IPS DF 4.7 (cell line): ENCODE data around the gene PATZ1.

Source experiments
- DNase-seq: peaks from one replicate; pipeline ENCODE4 v3.0.0-alpha.2; 2013; ENCODE audit warnings: low spot score; ENCODE audit errors: extremely low read depth

PATZ1 gene

DNA sequence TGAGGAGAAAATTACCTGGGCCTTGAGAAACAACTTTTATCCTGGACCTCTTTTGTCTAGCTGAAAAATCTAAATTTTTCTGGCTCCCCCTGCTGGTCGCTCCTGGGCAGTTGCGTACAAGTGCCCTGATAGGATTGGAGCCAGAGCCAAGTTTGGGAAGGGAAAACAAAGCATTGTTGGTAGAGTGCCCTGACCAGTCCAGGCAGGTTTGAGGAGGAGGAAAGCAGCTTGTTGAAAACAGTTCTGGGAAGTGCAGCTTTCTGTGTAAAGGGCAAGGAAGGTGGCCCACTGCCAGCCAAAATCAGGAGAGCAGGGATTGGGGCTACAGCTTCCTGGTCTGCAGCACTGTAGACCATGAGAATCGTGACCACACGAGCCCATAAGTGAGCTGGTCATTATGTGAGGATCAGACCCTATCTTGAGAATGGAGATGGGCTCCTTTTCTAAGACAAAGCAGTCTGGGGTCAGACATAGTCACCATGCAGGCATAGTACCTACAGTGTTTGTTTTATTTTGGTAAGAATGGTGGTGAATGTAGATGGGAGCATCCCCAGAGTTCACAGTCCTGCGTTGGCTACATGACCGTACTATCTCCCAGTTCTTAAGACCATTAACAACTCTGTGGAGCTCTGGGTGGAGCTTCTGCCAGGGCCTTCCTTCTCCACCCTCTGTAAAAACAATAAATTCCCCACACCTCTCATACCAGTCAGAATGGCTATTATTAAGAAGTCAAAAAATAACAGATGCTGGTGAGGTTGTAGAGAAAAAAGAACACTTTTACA is 32.6 kb downstream of the PATZ1 start:
- peak; percentile 68 for DNase-seq

DNA sequence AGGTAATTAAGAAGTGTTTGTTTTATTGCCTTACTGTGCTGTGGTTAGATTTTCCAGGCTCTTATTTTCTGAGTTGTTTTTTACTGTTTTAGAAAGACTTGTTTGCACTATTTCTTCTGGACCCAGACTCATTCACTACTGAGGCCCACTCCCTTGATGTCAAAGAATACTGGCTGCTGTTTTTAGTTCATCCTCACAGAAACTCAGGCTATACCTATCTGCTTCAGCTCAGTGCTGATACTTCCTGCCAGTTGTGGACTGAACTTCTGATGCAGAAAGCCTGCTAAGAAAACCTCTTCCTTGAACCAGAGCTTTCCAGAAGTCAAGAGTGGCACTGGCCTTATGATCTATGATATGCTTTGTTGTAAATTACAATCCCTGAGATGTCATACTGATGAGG is 38.0 kb downstream of the PATZ1 start:
- no peak for DNase-seq

DNA sequence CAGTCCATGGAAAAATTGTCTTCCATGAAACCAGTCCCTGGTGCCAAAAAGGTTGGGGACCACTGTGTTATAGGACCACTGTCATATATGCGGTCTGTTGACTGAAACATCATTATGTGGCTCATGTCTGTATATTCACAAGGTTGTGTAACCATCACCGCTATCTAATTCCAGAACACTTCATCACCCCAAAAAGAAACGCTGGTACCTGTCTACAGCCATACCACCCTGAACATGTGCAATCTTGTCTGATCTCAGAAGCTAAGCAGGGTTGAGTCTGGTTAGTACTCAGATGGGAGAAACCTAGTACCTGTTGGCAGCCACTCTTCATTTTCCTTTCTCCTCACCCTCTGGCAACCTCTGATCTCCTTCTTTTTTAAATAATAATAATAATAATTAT is 41.0 kb downstream of the PATZ1 start:
- no peak for DNase-seq

DNA sequence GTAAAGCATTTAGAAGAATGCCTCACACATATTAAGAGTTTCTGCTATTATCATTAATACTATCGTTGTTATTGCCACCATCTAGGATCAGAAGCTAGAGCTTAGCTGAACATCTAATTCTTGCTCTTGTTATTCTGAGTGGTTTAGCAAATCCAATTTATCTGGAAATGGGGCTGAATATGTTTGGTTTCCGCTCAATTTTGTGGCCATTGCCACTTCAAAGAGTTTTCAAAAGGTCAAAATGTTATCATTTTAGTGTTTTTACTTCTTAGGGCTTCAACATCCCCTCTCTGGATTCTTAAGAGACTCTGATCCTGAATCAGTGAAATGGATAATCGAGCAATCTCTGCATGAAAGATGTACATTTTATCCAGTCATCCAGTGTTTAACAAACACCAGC is 43.6 kb downstream of the PATZ1 start:
- no peak for DNase-seq

DNA sequence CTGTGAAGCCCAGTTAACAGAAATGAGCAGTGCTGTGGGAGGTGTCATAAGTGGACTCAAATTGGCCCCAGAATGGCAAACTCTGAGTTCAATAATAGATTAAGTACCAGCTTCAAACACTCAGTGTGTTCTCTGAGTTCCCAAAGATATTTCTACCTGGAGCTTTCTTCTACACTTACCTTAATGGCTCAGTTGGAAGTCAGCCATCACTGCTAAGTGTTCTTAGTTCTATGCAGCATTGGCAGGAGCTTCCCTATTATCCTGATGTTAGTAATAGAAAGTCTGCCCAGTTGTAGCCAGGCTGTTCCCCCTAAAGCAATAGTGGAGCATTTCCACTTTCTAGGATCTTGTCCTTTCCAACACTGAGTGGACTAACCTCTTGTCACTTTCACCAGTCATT is 44.1 kb downstream of the PATZ1 start:
- DNase-seq: no peak

DNA sequence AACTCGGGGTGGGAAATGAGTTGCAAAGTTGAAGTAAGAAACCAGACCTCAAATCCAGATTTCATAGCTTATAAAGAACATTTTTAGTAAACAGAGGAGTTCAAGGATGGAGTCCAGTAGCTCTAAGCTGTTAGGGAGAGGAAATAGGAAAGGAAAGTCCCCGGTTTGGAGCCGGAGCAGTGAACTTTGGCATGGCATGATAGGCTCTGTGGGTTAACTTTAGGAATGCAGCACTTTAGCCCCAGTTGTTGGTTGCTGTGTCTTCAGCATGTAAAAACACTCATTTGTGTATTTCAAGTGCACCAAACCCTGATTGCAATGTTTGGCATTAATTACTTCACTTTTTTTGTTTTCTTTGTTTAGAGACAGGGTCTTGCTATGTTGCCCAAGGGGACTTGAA is 45.2 kb downstream of the PATZ1 start:
- DNase-seq: no peak

DNA sequence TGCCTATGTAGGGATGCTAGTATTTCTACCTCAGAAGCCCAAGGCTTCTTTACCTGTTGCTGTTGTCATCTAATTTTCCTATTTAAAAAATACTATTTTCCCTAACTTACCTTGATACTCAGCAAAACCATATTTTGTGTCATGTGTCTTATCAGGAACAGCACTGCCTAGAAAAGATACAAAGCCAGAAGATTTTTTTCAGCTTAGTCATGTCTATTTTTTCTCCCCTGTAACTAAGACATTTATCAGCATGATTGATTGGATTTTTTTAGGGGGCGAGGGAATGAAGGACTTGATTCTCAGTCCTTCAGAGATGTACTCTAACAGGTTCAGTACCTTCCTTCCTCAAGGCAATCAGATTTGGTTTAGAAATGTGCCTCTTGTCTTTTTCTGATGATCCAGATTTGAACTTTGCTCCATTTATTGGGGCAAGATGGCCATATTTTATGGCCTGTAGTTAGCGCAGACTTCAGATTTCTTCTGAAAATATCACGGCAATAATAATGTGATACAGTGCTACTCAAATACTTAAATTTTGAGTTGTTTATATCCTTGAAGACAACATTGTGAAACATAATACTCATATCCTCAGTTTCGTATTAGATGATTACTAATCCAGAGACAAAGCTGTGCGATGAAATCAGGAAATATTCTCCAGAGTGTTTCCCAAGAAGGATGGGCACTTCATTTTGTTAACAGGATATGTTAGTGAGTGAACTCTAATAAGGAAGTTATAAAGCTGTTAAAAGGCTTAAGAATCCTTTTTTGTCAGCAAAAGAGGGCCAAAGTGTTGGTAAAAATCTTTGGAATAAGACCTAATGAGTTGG is 50.1 kb downstream of the PATZ1 start:
- DNase-seq: no peak

DNA sequence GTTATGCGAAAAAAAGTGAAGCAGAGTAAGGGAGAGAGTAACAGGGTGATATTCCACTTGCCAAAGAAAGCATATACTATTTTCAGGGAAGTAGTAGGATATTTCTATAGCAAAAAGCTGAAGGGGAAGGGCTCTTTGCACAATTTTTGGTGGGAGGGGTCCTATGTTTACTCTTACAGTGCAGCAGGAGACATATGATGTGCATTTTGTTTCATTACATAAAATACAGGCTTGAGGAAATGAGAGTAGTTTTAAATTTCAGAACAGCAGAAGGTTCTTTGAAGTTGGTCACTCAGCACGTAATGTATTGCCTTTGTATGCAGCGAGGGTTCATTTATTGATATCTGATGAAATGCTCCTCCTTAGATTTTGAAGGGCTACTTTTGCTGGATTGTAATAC is 50.8 kb downstream of the PATZ1 start:
- DNase-seq: no peak

DNA sequence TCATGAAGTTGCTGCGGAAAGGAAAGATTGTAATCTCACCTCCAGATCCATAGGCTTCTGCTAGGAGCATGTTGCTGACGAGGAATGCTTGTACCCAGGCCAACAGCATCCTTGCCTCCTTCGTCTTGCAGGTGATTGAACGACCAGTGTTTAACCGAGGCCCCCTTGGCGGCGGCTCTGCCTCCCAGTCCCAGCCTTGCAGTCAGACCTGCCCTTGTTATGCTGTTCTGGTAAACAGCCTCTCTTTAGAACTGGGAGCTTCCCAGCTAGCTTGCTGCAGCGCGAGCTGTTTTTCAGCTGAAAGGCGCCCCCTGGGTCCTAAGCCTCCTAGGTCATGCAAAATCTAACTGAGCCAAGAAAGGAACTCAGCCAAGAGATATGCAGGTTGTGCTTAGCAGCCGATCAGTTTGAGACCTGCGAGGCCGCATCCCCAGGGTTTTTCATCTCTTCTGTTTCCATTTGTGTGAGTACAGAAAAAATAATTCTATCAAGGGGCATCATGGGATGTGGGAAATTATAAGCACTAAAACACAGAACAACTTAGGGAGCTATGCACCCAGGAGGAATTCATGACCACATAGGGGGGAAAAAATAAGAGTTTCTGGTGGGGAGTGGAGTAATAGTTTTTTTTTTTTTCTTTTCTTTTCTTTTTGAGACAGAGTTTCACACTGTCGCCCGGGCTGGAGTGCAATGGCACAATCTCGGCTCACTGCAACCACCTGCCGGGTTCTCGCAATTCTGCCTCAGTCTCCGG is 53.7 kb downstream of the PATZ1 start, which contains the start of gene PIK3IP1:
Gene PIK3IP1 (minus strand): TSS at position 253 of the 754 bp plus-strand sequence. CDS start 144 bp downstream, at position 109.
- no peak for DNase-seq

DNA sequence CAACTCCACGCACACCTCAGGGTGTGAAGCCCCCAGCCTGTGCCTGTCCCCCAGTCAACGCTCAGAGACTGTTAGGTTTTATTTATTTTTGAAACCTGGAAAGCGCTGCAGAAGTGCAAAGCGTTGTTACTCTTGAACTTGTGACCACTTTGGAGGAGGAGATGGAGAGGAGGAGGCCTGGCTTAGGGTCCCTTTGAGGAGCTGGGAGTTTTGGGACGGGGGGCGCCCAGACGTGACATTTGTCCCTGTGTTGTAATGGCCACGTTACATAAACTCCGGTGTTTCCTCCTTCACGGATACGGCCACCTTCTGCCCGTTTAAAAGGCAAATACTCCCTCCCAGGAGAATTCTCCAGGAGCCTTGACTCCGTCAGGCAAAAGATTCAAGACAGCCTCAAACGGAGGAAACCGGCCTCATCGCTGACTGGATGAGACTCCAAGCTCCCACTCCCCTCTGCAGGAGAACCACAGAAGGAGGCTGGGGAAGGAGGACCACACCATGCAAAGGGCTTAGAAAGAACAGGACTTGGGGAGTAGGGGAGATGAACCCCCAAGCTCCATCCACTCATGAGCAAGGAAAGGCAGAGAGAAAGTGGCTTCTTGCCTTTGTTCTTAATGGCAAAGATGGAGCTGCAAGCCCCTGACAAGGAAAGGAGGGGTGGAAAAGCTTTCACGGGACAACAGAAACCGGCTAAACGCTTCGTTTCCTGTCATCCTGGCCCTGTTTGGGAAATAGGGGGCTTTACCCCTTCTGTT is 54.5 kb downstream of the PATZ1 start:
- DNase-seq: no peak

DNA sequence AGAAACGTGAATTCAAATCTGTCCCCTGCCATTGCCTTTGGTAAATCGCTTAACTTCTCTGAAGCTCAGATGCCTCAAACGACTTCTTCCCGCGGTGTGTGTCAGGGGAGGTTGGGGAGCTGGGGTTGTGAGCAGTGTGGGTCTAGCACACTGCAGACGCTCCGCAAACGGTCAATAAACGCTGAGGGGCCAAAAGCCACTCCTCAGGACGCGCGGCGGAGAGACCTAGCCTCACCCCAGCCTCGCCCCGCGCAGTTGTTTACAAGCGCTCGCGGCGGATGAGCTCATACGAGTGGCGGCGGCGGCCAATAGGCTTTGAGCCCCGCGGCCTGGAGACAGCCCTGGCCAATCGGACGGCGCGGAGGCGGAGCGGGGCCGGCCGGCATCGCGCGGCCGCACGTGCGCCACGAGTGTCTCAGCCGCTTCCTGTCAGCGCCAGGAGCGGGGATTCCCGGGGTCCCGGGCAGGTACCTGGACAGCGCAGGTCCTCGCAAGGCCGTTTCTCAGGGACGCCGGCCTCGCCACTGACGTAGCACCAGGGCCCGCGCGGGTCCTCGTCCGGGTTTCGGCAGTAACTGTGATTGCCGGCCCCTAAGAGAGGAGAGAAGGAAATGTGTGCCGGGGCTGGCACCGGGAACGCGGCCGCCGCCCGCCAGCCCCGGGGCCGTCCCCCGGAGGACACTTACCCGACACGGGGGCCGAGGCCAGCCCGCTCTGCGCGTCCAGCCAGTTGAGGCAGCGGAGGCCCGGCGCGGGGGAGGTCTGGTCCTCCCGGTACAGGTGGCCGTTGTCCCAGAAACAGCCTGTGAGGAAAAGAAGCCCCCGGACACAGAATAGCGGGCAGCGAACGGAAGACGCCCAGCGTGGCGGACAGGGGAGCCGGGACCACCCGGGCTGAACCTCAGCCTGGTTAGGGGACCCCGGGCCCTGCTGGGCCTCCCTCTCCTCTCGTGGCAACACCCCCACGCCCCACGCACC is 55.4 kb downstream of the PATZ1 start:
- DNase-seq: no peak

DNA sequence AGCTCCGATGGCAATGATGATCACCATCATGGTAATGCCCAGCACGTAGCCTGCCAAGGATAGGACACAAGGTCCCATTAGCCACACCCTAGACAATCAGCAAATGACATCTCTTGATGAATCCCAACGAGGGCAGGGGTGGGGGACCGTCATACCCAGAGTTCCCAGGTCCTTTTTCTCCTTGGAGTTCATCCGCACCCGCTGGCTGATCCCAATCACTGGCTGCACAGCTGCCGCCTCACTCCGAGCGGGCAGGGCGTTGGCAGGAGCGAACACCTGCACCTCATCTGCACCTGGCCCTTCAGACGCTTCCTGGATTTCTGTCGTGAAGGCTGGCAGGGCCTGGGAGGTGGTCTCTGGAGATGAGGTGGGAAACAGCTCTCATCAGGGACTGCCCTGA is 56.8 kb downstream of the PATZ1 start:
- no peak for DNase-seq

DNA sequence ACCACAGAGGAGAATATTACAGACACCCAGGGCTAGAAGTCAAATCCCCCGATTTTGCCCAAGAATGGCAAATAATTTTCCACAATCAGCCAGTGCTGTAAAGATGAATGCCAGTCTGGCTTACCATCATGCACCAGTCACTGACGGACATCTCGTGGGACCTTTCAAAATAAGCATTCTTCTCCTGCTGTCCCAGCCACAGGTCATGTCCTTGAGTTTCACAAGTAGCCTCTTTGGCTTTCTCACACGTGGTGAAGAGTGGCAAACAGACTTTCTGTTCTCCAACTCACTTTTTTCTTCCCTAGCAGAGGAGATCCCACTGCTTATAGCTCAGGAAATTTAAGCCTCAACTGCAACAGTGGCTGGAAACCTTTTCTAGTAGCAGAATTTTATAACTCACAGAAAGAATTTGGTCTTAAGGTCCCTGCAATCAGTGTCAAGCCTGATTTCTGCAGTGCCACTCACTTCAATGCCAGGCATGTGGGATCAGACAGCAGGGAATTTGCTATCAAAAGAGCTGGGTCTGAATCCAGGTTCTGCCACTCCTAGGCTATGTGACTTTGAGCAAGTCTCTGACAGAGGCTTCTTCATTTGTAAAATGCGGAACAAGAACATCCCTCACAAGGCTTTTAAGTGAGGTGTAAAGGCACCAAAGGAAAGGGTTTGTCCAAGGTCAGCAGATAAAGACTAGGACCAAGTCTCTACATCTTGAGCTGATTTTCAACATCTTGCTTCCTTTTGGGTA is 57.5 kb downstream of the PATZ1 start:
- no peak for DNase-seq

DNA sequence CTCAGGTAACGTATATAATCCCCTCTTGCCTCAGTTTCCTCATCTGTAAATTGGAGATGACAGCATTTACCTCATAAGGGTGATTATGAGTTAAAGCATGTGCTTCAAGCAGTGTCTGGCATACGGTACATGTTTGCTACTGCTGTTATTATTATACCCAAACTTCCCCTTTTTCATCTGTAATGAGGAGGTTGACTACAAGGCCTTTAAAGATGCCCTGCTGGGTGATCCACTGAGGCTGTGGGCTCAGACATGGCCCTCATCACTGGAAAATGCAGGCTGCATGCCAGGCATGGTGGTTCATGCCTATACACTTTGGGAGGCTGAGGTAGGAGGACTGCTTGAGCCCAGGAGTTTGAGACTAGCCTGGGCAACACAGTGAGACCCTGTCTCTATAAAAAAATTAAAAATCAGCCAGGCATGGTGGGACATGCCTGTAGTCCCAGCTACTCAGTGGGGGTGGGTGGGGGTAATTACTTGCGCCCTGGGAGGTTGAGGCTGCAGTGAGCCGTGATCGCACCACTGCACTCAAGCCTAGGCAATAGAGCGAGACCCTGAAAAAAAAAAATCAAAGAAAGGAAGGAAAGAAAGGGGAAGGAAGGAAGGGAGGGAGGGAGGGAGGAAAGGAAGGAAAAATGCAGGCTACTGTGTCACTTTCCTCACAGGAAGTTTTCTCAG is 58.2 kb downstream of the PATZ1 start:
- DNase-seq: no peak

DNA sequence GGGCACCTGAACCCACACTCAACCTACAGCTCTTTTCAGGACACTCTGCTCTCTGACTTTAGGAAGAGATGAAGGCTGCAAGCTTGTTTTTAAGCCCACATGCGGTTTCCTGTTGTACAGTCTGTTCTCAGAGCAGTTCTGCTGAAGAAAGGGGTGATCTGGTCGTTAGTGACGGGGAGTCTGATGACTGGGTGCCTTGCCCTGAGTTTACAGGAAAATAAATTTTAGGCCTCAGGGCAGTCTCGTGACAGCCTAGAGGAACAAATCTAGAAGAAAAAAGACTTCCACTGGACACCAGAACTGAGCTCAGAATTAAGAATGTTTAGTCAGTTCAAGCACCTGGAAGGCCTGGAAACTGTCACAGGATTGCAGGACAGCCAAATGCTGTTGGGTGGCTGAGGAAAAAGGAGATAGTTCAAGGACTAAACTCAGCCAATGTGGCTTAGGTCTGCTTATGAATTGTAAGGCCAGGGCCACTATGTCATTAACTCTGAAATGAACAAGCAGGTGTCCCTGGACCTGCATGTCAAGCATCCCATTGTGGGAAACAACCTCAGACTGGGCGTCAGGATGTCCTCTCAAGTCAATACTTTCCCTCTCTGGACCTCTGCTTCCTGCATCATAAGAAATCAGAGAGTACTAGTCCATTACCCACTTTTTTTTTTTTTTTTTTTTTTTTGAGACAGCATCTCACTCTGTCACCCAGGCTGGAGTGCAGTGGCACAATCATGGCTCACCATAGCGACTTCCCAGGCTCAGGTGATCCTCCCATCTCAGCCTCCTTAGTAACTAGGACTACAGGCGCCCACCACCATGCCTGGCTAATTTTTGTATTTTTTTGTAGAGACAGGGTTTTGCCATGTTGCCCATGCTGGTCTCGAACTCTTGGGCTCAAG is 59.5 kb downstream of the PATZ1 start:
- DNase-seq: no peak

DNA sequence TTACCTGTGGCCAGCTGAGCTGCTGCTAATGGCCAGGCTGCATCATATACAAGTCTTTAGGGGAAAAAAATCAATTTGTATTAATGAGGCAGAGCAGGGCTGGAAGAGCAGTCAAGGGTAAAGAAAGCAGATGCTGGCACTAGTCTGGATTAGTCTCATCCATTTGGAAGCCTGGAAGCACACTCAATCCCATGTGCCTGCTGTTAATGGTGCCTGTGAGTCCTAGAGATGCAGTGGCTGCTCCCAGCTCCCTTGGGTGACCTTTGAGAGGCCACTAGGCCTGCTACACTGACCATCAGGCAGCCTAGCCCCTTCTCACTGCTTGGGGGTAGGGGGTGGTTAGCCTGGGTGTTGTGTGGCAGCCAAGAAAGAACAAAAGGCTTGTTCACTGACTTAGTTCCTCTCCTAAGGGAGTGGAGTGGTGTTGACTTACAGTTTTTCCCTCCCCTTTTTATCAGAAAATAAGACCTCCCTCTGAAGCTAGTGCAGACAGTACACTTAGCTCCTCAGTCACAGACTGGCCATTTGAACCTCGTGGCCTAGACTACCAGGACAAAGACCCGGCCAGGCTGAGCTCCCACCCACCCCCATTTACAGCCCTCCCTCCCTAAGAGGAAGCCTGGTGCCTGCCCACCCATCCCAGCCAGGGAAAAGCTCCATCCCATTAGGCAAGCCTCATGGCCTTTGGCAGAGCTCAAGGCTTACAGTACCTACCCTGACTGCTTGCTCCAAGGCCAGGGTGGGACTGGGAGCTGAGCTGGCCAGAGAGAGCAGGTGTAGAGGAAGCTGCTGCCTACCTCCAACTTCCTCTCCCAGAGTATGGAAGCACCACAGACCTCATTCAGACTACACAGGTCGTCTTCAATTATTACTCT is 61.6 kb downstream of the PATZ1 start:
- no peak for DNase-seq
